Prostate gland (tissue), 2 donors: ENCODE measurements around the gene UBE2H. TPM values are rescaled to one million over a fixed set of nuclear protein-coding genes. Genes with fewer than 3 reads are reported as not detected.
"Not testable (repeated sequence)": the region's sequence is repeated elsewhere in the genome, so short reads cannot be mapped to it uniquely, and the experiment has no call there.

ENCODE experiments used
- DNase-seq: peaks from one replicate; pipeline ENCODE4 v3.0.0-alpha.2; 2019; ENCODE audit warnings: low spot score
- H3K27ac ChIP-seq, 2 donors: fragments of 200-600 bp; sonication (generic); 2 replicates each; pipeline ENCODE4 v1.5.1; 2017 to 2019
- H3K27me3 ChIP-seq: fragments of 200-600 bp; sonication (generic); replicated peaks from 2 replicates; pipeline ENCODE4 v1.5.1; 2019; ENCODE audit not compliant: insufficient read depth
- H3K36me3 ChIP-seq, 2 donors: fragments of 200-600 bp; sonication (generic); 1 replicate in 1 of 2; 2 replicates in 1 of 2; pipeline versions ENCODE4 v1.5.1 to v1.8.1; 2017 to 2019
- H3K4me1 ChIP-seq: fragments of 200-600 bp; sonication (generic); replicated peaks from 2 replicates; pipeline ENCODE4 v1.5.1; 2019
- H3K4me3 ChIP-seq, 2 donors: fragments of 200-600 bp; sonication (generic); 2 replicates each; pipeline ENCODE4 v1.5.1; 2017 to 2019
- H3K9me3 ChIP-seq: fragments of 200-600 bp; sonication (generic); 2 replicates; pipeline ENCODE4 v1.5.1; 2017
- POLR2A ChIP-seq: fragments of 450-650 bp; IDR thresholded peaks from one replicate; pipeline ENCODE4 v1.6.1; 2016; ENCODE audit warnings: antibody characterized with exemption, mild to moderate bottlenecking
- POLR2AphosphoS5 ChIP-seq: sonication (generic); formaldehyde crosslinking; IDR thresholded peaks from one replicate; pipeline ENCODE4 v1.6.1; 2017; ENCODE audit warnings: antibody characterized with exemption
- WGBS: methylation state at CpG from one replicate; pipeline ENCODE4 v1.1.5; 2018; 5-methylcytosine and 5-hydroxymethylcytosine counted together
- intact Hi-C: fragments of 100-400 bp; cut with DNase I; formaldehyde crosslinking; loops from one replicate; pipeline ENCODE4 v1.14.2; 2022
- total RNA-seq, 2 donors: library from RNA; depleted of rRNA; stranded (reverse); fragments of >200 nt; gene quantifications; one replicate each; pipeline ENCODE4 v1.1.0, GENCODE V29; 2016
- TF ChIP-seq, protein P1 (sequence below), 4 experiments: fragments of 200-600 bp in 2 of 4; fragments of 450-650 bp in 2 of 4; sonication (generic) in 2 of 4; IDR thresholded peaks; 1 replicate in 3 of 4; 2 replicates in 1 of 4; pipeline ENCODE4 v1.5.1; 2016 to 2019; ENCODE audit warnings: antibody characterized with exemption in 4 of 4, mild to moderate bottlenecking in 2 of 4, moderate library complexity in 2 of 4

Gene UBE2H
- total RNA-seq, 2 donors from 2014 or later: 78.4 to 105 TPM

DNA sequence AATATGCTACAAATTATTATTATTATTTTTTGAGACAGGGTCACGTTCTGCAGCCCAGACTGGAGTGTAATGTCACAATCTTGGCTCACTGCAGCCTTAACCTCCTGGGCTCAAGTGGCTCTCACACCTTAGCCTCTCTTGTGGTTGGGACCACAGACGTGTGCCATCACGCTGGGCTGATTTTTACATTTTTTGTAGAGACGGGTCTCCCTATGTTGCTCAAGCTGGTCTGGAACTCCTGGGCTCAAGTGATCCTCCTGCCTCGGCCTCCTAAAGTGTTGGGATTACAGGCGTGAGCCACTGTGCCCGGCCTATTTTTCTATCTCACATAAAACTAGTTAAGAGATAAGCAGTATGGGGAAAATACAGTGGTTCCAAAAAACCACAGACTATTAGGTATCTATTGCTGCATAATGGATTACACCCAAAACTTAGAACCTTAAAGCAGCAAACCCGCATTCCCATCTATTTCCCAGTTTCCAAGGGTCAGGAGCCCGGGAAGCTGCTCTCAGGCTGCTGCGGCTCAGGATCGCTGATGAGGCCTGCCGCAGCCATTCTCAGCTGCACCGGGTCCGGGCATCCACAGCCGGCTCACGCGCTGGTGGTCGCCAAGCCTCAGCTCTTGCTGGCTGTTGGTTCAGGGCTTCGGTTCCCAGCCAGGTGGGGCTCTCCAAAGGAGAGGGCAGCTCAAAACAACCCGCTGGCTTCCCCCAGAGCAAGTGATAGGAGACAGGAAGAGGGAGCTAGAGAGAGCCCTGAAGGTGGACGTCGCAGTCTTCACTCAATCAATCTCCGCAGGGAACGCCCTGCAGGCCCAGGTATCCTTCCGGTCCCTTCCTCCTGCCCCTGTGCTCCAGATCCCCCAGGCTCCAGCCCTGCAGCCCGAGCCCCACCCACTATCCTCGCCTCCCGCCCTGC, 128.2 kb downstream of the UBE2H start:
- intact Hi-C loops: loop anchor here (2.0 to 10.0 kb wide), 4 partner anchors 160 to 460 kb away; partner anchors contain the start of gene NRF1
- Histone ChIP-seq H3K9me3 (no peaks in the 10 kb centered on the region), H3K36me3 (no peaks in the 10 kb centered on the region), H3K27ac (peak overlapping the region; percentile 67 to 74), H3K4me1 (no peaks in the 10 kb centered on the region), H3K4me3 (peak overlapping the region; percentile 46 to 57), H3K27me3 (no peaks in the 10 kb centered on the region)
- peak; percentile 60 for DNase-seq
- 37% methylated on average over 26 of the region's 28 CpGs for WGBS
- TF ChIP-seq POLR2A: no peak
- TF ChIP-seq, protein P1, sequence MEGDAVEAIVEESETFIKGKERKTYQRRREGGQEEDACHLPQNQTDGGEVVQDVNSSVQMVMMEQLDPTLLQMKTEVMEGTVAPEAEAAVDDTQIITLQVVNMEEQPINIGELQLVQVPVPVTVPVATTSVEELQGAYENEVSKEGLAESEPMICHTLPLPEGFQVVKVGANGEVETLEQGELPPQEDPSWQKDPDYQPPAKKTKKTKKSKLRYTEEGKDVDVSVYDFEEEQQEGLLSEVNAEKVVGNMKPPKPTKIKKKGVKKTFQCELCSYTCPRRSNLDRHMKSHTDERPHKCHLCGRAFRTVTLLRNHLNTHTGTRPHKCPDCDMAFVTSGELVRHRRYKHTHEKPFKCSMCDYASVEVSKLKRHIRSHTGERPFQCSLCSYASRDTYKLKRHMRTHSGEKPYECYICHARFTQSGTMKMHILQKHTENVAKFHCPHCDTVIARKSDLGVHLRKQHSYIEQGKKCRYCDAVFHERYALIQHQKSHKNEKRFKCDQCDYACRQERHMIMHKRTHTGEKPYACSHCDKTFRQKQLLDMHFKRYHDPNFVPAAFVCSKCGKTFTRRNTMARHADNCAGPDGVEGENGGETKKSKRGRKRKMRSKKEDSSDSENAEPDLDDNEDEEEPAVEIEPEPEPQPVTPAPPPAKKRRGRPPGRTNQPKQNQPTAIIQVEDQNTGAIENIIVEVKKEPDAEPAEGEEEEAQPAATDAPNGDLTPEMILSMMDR (IDR thresholded peaks at IDR 0.05): peak in 3 of 4 experiments; percentile 32 to 45 (median 38)
- TF ChIP-seq POLR2AphosphoS5: peak; percentile 16

DNA sequence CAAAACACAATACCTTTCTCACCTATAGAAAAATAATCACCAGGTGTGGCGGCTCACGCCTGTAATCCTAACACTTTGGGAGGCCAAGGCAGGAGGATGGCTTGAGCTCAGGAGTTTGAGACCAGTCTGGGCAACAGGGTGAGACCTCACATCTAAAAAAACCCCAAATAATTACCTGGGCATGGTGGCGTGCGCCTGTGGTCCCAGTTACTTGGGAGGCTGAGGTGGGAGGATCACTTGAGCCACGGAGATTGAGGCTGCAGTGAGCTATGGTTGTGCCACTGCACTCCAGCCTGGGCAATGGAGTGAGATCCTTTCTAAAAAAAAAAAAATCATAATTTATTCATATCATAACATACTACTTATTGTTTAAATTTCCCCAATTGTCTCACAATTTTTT, 129.6 kb downstream of the UBE2H start:
- H3K36me3 ChIP-seq, H3K27me3 ChIP-seq, H3K4me1 ChIP-seq, H3K27ac ChIP-seq, DNase-seq, H3K4me3 ChIP-seq, H3K9me3 ChIP-seq: not testable (repeated sequence)
- intact Hi-C loops: loop anchor here (10.0 kb wide), 2 partner anchors 158 to 458 kb away; no protein-coding TSS in a partner anchor
- 98% methylated on average over 5 of the region's 5 CpGs for WGBS

DNA sequence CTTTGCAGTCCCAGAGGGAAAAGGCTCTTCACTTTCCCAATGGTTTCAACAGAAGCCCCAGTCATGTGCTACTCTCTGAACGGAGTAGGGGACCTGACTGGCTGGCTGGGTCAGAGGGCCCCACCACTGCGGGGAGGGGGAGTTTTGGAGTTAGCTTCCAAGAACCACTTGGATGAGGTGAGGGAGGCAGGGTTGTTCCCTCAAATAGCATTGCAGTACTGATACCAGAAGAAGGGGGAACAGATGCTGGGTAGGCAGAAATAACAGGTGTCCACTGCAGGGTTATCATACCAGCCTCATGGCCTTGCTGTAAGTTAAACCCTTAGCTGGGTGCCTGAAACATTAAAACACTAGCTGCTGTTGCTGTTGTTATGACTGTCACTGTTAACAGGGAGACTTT, 131.3 kb downstream of the UBE2H start:
- H3K27ac ChIP-seq: no peak overlapping the region
- TF ChIP-seq, protein P1 (IDR thresholded peaks at IDR 0.05): no peak
- TF ChIP-seq POLR2A (no peak), POLR2AphosphoS5 (no peak)
- 95% methylated on average over 2 of the region's 2 CpGs for WGBS
- H3K27me3 ChIP-seq: no peaks in the 10 kb centered on the region
- intact Hi-C loops: loop anchor here (10.0 kb wide), 2 partner anchors 157 to 457 kb away; no protein-coding TSS in a partner anchor
- H3K9me3 ChIP-seq: no peaks in the 10 kb centered on the region
- no peaks in the 10 kb centered on the region for H3K4me1 ChIP-seq
- H3K36me3 ChIP-seq: no peaks in the 10 kb centered on the region
- no peak overlapping the region for H3K4me3 ChIP-seq
- DNase-seq: no peak

DNA sequence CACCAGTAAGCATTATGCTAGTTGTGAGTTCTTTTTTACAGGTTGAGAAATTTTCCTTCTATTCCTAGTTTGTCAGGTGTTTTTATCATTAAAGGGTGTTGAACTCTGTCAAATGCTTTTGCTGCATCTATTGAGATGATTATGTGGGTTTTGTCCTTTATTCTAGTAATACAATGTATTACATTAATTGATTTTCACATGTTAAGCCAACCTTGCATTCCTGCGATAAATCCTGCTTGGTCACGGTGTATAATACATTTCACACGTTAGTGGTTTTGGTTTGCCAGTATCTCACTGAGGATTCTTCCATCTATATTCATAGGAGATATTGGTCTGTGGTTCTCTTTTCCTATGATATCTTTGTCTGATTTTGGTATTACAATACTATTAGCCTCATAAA, 136.0 kb downstream of the UBE2H start:
- intact Hi-C loops: no loop called here

DNA sequence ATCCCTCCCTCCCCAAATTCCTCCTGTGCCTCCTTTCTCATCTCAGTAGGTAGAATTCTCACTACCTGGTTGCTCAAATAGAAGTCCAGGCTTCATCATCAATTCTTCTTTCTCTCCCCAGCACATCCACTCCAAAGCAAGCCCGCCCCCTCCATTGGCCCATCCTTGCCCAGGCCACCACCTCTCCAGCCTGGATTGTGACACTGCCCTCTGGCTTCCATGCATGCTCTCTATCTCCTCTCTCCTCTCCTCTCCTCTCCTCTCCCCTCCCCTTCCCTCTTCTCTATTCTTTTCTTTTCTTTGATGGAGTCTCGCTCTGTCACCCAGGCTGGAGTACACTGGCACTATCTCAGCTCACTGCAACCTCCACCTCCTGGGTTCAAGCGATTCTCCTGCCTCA, 144.9 kb downstream of the UBE2H start:
- Histone ChIP-seq H3K4me1 (no peaks in the 10 kb centered on the region), H3K36me3 (no peaks in the 10 kb centered on the region), H3K27ac (no peak overlapping the region), H3K9me3 (no peaks in the 10 kb centered on the region), H3K4me3 (no peak overlapping the region), H3K27me3 (no peaks in the 10 kb centered on the region)
- DNase-seq: no peak
- 90% methylated on average over 3 of the region's 3 CpGs for WGBS
- TF ChIP-seq, protein P1 (IDR thresholded peaks at IDR 0.05): no peak
- TF ChIP-seq POLR2AphosphoS5: no peak
- TF ChIP-seq POLR2A: no peak
- intact Hi-C loops: no loop called here

More for the DNA sequence above, 136.0 kb downstream of the UBE2H start:
- Histone ChIP-seq H3K4me3 (no peak overlapping the region), H3K27me3 (no peaks in the 10 kb centered on the region), H3K4me1 (no peaks in the 10 kb centered on the region), H3K9me3 (no peaks in the 10 kb centered on the region), H3K27ac (no peak overlapping the region), H3K36me3 (no peaks in the 10 kb centered on the region)
- 92% methylated on average over 3 of the region's 3 CpGs for WGBS
- no peak for DNase-seq
- TF ChIP-seq POLR2AphosphoS5: no peak
- TF ChIP-seq, protein P1 (IDR thresholded peaks at IDR 0.05): no peak
- no peak for TF ChIP-seq POLR2A
